Keratinocyte (primary cell): ENCODE measurements around the gene USP10.

ENCODE experiments used
- EZH2 ChIP-seq: IDR thresholded peaks from one replicate; pipeline ENCODE4 v1.6.1; 2012; ENCODE audit warnings: inconsistent platforms, mild to moderate bottlenecking, low read length, moderate library complexity
- TF ChIP-seq, protein P1 (sequence below), 3 experiments: IDR thresholded peaks in 1 of 3; conservative IDR thresholded peaks in 1 of 3; optimal IDR thresholded peaks in 1 of 3; 2 replicates in 2 of 3; 3 replicates in 1 of 3; pipeline versions ENCODE3 to v1.5.1; 2011; ENCODE audit warnings: low read length in 3 of 3, mild to moderate bottlenecking in 3 of 3, moderate library complexity in 2 of 3, control low read depth in 1 of 3, inconsistent platforms in 1 of 3; ENCODE audit not compliant: insufficient read depth in 2 of 3; ENCODE audit errors: extremely low read depth in 1 of 3

DNA sequence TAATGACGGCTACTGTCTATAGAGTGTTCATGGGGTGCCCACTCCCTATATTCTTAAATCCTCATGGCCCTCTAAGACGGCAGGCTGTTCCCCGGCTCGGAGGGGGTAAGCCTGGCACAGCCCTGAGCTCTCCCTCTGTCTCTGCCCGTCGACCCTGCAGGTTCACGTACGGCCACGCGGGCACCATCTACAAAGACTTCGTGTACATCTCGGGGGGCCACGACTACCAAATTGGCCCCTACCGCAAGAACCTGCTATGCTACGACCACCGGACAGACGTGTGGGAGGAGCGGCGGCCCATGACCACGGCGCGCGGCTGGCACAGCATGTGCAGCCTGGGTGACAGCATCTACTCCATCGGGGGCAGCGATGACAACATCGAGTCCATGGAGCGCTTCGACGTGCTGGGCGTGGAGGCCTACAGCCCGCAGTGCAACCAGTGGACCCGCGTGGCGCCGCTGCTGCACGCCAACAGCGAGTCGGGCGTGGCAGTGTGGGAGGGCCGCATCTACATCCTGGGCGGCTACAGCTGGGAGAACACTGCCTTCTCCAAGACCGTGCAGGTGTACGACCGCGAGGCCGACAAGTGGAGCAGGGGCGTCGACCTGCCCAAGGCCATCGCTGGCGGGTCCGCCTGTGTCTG, 38.3 kb upstream of the USP10 start:
- TF ChIP-seq, protein P1, sequence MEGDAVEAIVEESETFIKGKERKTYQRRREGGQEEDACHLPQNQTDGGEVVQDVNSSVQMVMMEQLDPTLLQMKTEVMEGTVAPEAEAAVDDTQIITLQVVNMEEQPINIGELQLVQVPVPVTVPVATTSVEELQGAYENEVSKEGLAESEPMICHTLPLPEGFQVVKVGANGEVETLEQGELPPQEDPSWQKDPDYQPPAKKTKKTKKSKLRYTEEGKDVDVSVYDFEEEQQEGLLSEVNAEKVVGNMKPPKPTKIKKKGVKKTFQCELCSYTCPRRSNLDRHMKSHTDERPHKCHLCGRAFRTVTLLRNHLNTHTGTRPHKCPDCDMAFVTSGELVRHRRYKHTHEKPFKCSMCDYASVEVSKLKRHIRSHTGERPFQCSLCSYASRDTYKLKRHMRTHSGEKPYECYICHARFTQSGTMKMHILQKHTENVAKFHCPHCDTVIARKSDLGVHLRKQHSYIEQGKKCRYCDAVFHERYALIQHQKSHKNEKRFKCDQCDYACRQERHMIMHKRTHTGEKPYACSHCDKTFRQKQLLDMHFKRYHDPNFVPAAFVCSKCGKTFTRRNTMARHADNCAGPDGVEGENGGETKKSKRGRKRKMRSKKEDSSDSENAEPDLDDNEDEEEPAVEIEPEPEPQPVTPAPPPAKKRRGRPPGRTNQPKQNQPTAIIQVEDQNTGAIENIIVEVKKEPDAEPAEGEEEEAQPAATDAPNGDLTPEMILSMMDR (optimal IDR thresholded peaks at IDR 0.05 in 1 of 3, IDR thresholded peaks at IDR 0.05 in 1 of 3, conservative IDR thresholded peaks at IDR 0.05 in 1 of 3; ENCODE audit: extremely low read depth in 1 of 3, insufficient read depth in 2 of 3, low read length in 3 of 3): no peak
- TF ChIP-seq EZH2: no peak
